Ecto neural progenitor cell (in vitro differentiated cells): ENCODE measurements around the gene MZB1.

Source experiments
- DNase-seq: peaks from one replicate; pipeline ENCODE4 v3.0.0-alpha.2; 2018; ENCODE audit warnings: low spot score

Gene MZB1, protein sequence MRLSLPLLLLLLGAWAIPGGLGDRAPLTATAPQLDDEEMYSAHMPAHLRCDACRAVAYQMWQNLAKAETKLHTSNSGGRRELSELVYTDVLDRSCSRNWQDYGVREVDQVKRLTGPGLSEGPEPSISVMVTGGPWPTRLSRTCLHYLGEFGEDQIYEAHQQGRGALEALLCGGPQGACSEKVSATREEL

GRCh38 chr5:139389701-139390638, at the start of gene MZB1:
TSS of gene MZB1 (minus strand) at chr5:139389913. CDS start at chr5:139389856, 57 bp downstream.
- no peak for DNase-seq

DNA sequence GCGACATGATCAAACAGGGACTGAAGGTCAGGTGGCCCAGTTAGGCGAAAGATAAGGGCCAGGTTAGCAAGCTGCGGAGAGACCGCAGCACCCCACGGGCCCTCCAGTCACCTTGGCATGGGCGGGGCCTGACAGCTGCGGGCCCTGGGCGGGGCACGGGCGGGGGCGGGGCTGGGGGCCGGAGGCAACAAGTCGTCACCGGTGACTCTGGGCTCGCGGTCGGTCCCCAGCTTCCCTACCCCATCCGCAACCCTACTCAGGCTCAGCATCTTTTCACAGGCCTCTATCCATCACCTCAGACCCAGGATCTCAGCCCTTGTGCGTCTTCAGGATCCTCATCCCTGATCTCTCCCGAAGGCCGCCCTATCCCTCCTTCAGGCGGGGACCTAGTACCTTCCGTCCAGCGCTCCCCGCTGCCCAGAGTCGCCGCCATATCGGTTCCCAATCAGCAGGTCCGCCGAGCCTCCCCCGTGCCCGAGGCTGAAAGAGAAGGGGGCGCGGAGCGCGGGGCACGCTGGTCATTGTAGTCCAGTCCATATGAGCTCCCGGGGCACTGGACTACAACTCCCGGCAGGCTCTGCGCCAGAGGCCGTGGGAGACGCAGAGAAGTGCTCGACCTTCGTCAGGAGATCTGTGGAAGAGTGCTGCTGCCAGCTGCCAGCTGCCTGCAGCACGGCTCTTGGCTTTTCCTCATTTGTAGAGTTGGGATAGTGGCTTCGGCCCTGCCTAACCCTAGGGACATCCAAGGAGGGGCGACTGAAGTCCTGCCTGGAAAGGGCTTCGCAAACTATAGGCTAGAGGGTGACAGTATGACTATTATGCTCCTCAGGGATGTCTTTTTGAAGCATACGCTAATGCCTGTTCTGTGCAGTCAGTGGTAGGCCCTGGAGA, 49.5 kb upstream of the MZB1 start, which contains the start of gene DNAJC18:
TSS of gene DNAJC18 (minus strand) at position 513 of the 891 bp plus-strand sequence. CDS start at position 433, 80 bp downstream.
- peak; percentile 96 for DNase-seq

GRCh38 chr5:139438707-139439012, 48.9 kb upstream of the MZB1 start:
- DNase-seq, result no peak

- DNase-seq, result no peak
Measured at GRCh38 chr5:139435676-139436075, 46.0 kb upstream of the MZB1 start.

- DNase-seq, result no peak
Measured at GRCh38 chr5:139431706-139432105, 42.0 kb upstream of the MZB1 start.

- no peak for DNase-seq
Measured at GRCh38 chr5:139430015-139430414, 40.3 kb upstream of the MZB1 start.

GRCh38 chr5:139426203-139426885, 36.6 kb upstream of the MZB1 start:
- DNase-seq, result no peak

DNA sequence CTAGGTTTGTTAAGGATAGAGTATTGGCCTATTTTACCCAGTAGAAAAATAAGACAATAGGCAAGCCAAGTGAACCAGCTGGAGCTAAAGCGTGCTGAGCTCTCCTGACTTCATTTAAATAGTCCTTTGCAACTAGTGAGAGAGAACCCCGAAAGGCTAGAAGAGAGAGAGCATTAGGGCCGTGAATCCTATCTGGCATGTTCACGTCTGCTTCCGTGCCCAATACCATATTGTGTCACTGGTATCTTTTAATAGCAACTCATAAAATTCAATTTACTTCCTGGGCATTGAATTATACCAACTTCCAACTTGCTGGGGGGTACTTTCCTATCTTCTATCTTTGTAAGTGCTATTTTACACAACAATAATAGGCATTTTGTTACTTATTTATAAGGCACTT, 35.8 kb upstream of the MZB1 start:
- DNase-seq, result no peak

DNA sequence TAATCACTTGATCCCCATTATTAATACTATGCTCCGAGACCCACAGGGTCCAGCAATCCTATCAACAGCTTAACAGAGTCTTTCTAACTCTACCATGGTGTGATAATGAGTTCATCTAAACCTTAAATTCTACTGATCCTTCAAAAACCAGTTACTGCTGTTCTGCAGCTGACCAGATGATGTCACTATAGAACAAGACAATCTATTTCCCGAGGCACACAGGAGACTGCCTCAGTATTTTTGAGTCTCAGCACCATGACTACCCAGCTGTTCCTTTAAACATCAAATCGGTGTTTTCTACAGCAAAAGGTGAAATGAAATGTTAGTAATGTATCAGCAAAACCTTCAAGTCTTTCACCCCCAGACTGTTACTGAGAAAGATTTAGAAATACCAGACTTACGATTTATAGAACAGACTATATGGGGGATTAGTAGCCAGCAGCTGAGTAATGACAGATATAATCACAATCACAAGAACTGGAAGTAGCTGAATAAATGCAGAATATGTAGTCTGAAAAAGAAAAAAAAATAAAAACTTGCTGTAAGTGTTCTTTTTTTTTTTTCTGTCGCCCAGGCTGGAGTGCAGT, 32.7 kb upstream of the MZB1 start:
- DNase-seq, result no peak

- no peak for DNase-seq
Measured at GRCh38 chr5:139419226-139420192, 29.8 kb upstream of the MZB1 start.

GRCh38 chr5:139418793-139419192, 29.1 kb upstream of the MZB1 start:
- DNase-seq, result no peak

GRCh38 chr5:139417214-139417613, 27.5 kb upstream of the MZB1 start:
- no peak for DNase-seq

DNA sequence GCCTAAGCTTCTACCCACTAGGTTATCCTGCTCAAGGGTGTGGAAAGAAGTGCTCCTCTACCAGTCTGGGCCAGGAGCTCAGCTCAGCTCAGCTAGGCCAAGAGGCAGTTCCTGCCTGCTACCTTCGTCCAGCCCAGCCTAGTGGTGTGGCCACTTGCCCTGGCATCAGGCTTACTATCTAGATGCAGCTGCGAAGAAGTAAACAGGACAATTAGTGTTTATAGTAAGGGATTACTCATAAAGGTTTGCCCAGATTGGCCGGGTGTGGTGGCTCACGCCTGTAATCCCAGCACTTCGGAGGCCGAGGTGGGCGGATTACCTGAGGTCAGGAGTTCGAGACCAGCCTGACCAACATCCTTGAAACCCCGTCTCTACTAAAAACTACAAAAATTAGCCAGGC, 26.9 kb upstream of the MZB1 start:
- DNase-seq, result no peak

DNA sequence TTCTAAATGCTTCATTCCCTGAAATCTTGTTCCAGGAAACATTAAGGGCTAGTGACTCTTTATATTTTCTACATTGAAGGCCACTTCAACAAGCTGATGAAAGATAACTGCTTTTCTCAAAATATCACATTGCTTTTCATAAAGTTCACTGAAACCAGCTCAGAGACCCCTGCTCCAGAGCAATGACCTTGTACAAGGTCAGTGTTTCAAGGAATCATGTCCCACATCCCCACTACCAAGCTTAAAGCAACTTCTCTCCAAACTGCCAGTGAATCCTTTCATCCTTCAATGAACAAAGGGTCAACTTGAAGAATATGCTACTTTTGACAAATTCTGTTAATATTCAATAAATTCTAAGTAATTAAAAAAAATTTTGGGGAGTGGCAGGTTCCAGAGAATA, 26.2 kb upstream of the MZB1 start:
- no peak for DNase-seq

DNA sequence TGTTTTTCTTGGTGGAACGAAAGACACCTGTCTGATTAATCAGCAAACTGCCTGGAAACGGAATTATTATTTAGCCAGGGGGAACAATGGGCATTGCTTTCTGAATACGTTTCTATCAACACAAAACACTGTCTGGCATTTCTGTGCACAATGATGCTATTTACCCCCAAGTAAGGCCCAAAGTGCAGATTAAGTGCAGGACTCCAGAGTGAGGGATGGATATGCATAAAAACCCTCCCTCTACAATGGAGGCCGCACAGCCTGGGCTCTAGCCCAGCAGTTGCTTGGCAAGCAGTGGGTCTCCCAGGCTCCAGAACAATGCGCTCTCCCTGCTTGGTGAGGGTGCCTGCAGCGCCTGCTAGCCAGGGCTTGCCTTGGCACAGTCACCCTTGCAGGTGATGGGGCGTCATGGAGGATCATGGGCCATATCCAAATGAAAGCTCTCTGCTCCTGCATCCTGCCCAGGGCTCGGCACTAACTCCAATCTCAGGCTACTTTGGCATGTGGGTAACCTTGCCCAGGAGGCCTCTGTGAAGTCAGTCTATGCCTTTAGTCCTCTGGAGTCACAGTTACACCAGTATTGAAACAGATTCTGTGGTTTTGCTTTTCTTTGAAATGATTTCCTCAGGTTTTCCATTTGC, 25.6 kb upstream of the MZB1 start:
- DNase-seq, result no peak

DNA sequence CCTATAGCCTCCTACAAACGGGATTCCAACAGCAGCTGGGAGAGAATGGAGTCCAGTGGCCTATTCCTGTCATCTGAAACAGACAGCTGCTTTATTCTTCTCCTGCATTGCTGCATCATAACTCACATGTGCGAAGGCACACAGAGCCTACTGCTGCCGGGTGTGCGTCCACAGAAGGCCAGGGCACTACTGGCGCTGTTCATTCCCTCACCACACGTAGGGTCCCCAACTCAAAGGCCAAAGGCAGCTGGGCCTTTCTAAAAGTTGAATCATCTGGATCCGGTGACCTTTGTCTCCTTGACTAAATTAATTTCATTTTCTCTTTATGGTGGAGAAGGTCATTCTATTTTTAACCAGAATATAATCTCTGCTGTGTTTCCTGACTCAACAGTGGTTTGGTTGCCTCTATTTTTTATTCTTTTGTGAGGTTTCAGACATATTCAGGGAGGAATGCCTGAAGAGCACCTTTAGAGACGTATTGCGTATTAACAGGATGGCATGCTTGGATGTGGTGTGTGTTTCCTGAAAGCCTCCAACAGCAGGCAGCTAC, 24.9 kb upstream of the MZB1 start:
- DNase-seq, result no peak

- no peak for DNase-seq
Measured at GRCh38 chr5:139413963-139414362, 24.2 kb upstream of the MZB1 start.

- DNase-seq, result no peak
Measured at GRCh38 chr5:139413153-139413552, 23.4 kb upstream of the MZB1 start.

DNA sequence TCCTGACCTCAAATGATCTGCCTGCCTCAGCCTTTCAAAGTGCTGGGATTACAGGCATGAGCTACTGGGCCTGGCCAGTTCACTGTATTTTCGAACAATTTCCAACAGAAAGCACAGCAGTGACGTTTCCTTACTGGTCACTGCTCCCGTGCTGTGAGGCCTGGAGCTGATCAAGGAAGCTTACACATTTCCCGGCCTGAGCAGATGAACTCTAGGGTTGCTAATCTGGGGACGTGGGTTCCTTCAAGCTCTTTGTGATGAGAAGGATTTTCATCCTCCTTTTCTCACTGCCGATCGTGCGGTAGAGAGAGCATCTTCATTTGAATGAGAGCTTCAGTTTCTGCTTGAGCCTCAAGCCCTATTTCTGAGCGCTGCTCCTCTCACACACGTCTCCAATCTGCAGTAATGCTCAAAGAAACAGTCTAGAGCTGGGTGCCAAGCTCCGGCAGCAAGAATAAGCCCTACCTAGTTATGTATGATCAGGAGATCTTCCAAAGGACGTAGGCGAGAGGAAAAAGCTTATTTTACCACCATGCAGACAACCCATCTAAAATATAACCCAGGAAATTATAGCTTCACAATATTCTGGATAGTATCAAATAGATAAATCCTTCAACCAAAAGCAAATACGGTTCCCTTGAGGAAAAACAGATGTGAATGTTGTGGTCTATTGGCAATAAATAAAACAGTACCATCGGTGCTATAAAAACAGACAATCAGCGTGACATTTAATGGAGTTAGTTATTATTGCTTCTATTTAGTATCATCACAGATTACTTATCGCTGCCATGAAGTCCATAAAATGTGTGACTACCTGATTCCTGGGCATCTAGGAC, 21.5 kb upstream of the MZB1 start:
- no peak for DNase-seq
